B cell (primary cell): ENCODE results near the gene ADD3. TPM values are rescaled to one million over a fixed set of nuclear protein-coding genes. Genes with fewer than 3 reads are reported as not detected.

ENCODE experiments used
- ATAC-seq: fragments of 200-7000 bp; cut with Tn5 transposase; one replicate; pipeline ENCODE4 v1.10.0; 2021; ENCODE audit warnings: low read depth, mild to moderate bottlenecking, moderate number of reproducible peaks, moderate library complexity
- CTCF ChIA-PET: fragments of 350-600 bp; sonication (Branson Sonifier 250); formaldehyde crosslinking; loops from one replicate; lab custom pipeline; 2021; ENCODE audit warnings: antibody characterized with exemption, inconsistent platforms; lab: Charles Lee
- POLR2A ChIA-PET: fragments of 350-600 bp; sonication (Branson Sonifier 250); formaldehyde crosslinking; loops from one replicate; lab custom pipeline; 2021; ENCODE audit warnings: antibody characterized with exemption; lab: Charles Lee
- DNase-seq: peaks from one replicate; pipeline ENCODE4 v3.0.0; 2013
- H2AFZ ChIP-seq: 2 replicates; pipeline ENCODE4 v1.6.1; 2012; ENCODE audit warnings: mild to moderate bottlenecking, low read depth, low read length; ENCODE audit not compliant: insufficient read depth, poor library complexity, severe bottlenecking
- H3K27ac ChIP-seq, 2 donors: 1 replicate in 1 of 2; 2 replicates in 1 of 2; pipeline ENCODE4 v1.5.1; 2012 to 2013; ENCODE audit warnings: low read length in 2 of 2, mild to moderate bottlenecking in 2 of 2, moderate library complexity in 1 of 2
- H3K27me3 ChIP-seq, 4 experiments: fragments of 200-600 bp in 1 of 4; sonication (generic) in 1 of 4; replicated peaks in 1 of 4; 1 replicate in 2 of 4; 2 replicates in 2 of 4; pipeline versions ENCODE4 v1.6.1 to v1.7.0; 2013 to 2016; ENCODE audit warnings: low read length in 3 of 4, mild to moderate bottlenecking in 2 of 4, mixed read lengths in 1 of 4, moderate library complexity in 1 of 4; ENCODE audit not compliant: insufficient read depth in 4 of 4, control insufficient read depth in 3 of 4; ENCODE audit errors: control extremely low read depth in 1 of 4
- H3K36me3 ChIP-seq, 2 experiments: replicated peaks in 1 of 2; 1 replicate in 1 of 2; 2 replicates in 1 of 2; pipeline versions ENCODE4 v1.6.1 to v1.7.1; 2013; ENCODE audit warnings: low read length in 1 of 2; ENCODE audit not compliant: insufficient read depth in 2 of 2, control insufficient read depth in 1 of 2; ENCODE audit errors: control extremely low read depth in 1 of 2, extremely low read depth in 1 of 2
- H3K4me1 ChIP-seq, 2 donors: fragments of 200-600 bp in 1 of 2; sonication (generic) in 1 of 2; 1 replicate in 1 of 2; 2 replicates in 1 of 2; pipeline versions ENCODE4 v1.5.1 to v1.6.1; 2013 to 2017; ENCODE audit warnings: low read length in 2 of 2; ENCODE audit not compliant: control insufficient read depth in 2 of 2, insufficient read depth in 2 of 2
- H3K4me2 ChIP-seq: replicated peaks from 2 replicates; pipeline ENCODE3; 2012; ENCODE audit warnings: mild to moderate bottlenecking, low read depth, low read length; ENCODE audit not compliant: poor library complexity, severe bottlenecking
- H3K4me3 ChIP-seq, 5 experiments: fragments of 200-600 bp in 1 of 5; sonication (generic) in 1 of 5; 1 replicate in 3 of 5; 2 replicates in 2 of 5; pipeline versions ENCODE4 v1.5.1 to v1.7.0; 2011 to 2016; ENCODE audit warnings: low read length in 4 of 5, mild to moderate bottlenecking in 4 of 5, low read depth in 2 of 5, control low read depth in 1 of 5, moderate library complexity in 1 of 5; ENCODE audit not compliant: insufficient read depth in 1 of 5; ENCODE audit errors: control extremely low read depth in 1 of 5, extremely low read depth in 1 of 5
- H3K79me2 ChIP-seq: fragments of 200-600 bp; sonication (generic); one replicate; pipeline ENCODE4 v1.6.0; 2016; ENCODE audit warnings: low read length; ENCODE audit not compliant: control insufficient read depth, insufficient read depth
- H3K9ac ChIP-seq: fragments of 200-600 bp; sonication (generic); 2 replicates; pipeline ENCODE4 v1.6.1; 2017; ENCODE audit warnings: mild to moderate bottlenecking, low read length, moderate library complexity
- H3K9me3 ChIP-seq, 3 donors: one replicate each; pipeline versions ENCODE4 v1.6.1 to v1.7.1; 2013; ENCODE audit warnings: low read length in 2 of 3; ENCODE audit not compliant: control insufficient read depth in 2 of 3, insufficient read depth in 1 of 3; ENCODE audit errors: control extremely low read depth in 1 of 3
- H4K20me1 ChIP-seq: 2 replicates; pipeline ENCODE4 v1.6.0; 2012; ENCODE audit warnings: mild to moderate bottlenecking, low read length; ENCODE audit not compliant: insufficient read depth, control insufficient read depth, poor library complexity, severe bottlenecking
- H3K27ac Mint-ChIP-seq: one replicate; pipeline ENCODE4 v1.8.0; 2021; ENCODE audit warnings: mixed read lengths
- H3K27me3 Mint-ChIP-seq: one replicate; pipeline ENCODE4 v1.8.0; 2021; ENCODE audit warnings: mixed read lengths
- H3K4me1 Mint-ChIP-seq: one replicate; pipeline ENCODE4 v1.8.0; 2021; ENCODE audit warnings: mixed read lengths
- H3K4me3 Mint-ChIP-seq: one replicate; pipeline ENCODE4 v1.8.0; 2021; ENCODE audit warnings: mixed read lengths
- H3K9me3 Mint-ChIP-seq: one replicate; pipeline ENCODE4 v1.8.0; 2022; ENCODE audit warnings: mixed read lengths; ENCODE audit not compliant: insufficient read depth
- EZH2 ChIP-seq: IDR thresholded peaks from 2 replicates; pipeline ENCODE4 v1.6.1; 2012; ENCODE audit warnings: borderline replicate concordance, low read depth, mild to moderate bottlenecking, moderate library complexity, low read length; ENCODE audit not compliant: insufficient read depth, poor library complexity, severe bottlenecking
- WGBS: methylation state at CpG from one replicate; pipeline ENCODE4 v1.1.5; 2013; ENCODE audit warnings: missing lambda C conversion rate; ENCODE audit not compliant: insufficient coverage; 5-methylcytosine and 5-hydroxymethylcytosine counted together
- intact Hi-C: fragments of 100-400 bp; cut with micrococcal nuclease; formaldehyde crosslinking; loops from one replicate; pipeline ENCODE4 v1.10.0; 2022
- polyA plus RNA-seq: library from polyadenylated mRNA; depleted of rRNA; stranded (reverse); fragments of >200 nt; gene quantifications from 2 replicates; pipeline ENCODE4 v1.2.3, GENCODE V29; 2012
- total RNA-seq, 2 donors: library from RNA; stranded (reverse); fragments of 120-200 nt in 1 of 2; gene quantifications; 1 replicate in 1 of 2; 2 replicates in 1 of 2; pipeline versions ENCODE4 v1.2.3 to v1.2.4, GENCODE V29; 2013 to 2022
- TF ChIP-seq, protein P1 (sequence below): fragments of 200-600 bp; IDR thresholded peaks from one replicate; pipeline ENCODE4 v1.8.0; 2022; ENCODE audit warnings: antibody characterized with exemption, mild to moderate bottlenecking

Gene ADD3
- total and polyA plus RNA-seq, 2 donors (not counting 1 experiment from before 2014, with no cell fraction given) = 156 to 185 TPM

DNA sequence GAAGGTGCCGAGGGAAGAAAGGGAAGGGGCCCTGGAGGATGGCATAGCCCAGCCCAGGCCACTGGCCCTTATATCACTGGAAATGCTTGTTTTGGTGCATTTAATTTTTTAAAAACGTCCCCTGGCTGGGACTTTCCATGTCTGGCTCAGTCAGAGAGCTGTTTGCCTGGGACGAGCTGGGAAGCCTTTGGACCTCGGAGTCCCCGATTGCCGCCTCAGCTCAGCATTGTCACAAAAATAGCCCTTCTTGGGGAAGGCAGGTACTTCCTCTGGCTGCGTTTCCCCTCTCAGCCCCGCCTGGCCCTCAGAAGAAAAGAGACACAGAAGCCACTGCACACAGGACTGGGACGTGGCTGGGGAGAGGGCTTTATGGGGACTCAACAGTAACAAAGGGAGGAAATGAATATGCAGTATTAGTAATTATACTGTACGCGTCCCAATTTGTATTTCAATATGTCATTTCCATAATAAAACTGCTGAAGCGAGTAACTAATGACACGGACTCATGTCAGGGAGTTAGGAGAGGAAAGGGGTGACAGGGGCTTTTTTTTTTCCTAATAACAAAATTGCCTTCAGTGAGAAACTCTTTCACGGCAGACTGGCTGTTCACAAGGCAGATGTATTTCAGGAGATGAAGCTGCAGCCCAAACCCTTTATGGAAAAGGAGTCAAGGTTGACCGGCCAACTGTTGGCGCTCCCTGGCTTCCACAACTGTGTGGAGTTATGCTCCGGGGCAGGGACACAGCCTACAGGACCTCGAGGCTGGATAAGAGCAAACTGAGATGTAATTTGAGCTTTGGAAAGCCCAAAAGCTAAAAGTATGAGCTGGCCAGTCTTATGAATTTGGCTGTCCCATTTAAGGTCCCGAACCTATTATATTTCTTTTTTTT, 168.6 kb downstream of the ADD3 start:
- no peak overlapping the region for H2AFZ ChIP-seq
- H3K27me3 ChIP-seq = peaks cover 0 to 47% (median 21%) of the 10 kb centered on the region in 4 experiments
- no peaks in the 10 kb centered on the region for H3K9me3 Mint-ChIP-seq
- DNase-seq = no peak
- H3K36me3 ChIP-seq = no peaks in the 10 kb centered on the region
- peak overlapping the region; percentile 16 for H3K9ac ChIP-seq
- peak overlapping the region; percentile 23 for H3K4me3 Mint-ChIP-seq
- ChIA-PET CTCF (no interaction called here), POLR2A (no interaction called here)
- H3K27ac ChIP-seq = no peak overlapping the region
- H3K27ac Mint-ChIP-seq = no peak overlapping the region
- no peaks in the 10 kb centered on the region for H3K79me2 ChIP-seq
- H4K20me1 ChIP-seq = no peaks in the 10 kb centered on the region
- no peak overlapping the region for H3K4me3 ChIP-seq
- H3K9me3 ChIP-seq = no peaks in the 10 kb centered on the region
- WGBS = 22% methylated on average over 12 of the region's 19 CpGs
- H3K4me1 Mint-ChIP-seq = peaks cover 4% of the 10 kb centered on the region
- no peak for TF ChIP-seq EZH2
- TF ChIP-seq, protein P1, sequence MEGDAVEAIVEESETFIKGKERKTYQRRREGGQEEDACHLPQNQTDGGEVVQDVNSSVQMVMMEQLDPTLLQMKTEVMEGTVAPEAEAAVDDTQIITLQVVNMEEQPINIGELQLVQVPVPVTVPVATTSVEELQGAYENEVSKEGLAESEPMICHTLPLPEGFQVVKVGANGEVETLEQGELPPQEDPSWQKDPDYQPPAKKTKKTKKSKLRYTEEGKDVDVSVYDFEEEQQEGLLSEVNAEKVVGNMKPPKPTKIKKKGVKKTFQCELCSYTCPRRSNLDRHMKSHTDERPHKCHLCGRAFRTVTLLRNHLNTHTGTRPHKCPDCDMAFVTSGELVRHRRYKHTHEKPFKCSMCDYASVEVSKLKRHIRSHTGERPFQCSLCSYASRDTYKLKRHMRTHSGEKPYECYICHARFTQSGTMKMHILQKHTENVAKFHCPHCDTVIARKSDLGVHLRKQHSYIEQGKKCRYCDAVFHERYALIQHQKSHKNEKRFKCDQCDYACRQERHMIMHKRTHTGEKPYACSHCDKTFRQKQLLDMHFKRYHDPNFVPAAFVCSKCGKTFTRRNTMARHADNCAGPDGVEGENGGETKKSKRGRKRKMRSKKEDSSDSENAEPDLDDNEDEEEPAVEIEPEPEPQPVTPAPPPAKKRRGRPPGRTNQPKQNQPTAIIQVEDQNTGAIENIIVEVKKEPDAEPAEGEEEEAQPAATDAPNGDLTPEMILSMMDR = no peak
- peaks cover 11% of the 10 kb centered on the region in 2 donors for H3K4me1 ChIP-seq
- intact Hi-C loops = no loop called here
- ATAC-seq = no peak
- peak overlapping the region; percentile 36 for H3K4me2 ChIP-seq
- peaks cover 55% of the 10 kb centered on the region for H3K27me3 Mint-ChIP-seq

DNA sequence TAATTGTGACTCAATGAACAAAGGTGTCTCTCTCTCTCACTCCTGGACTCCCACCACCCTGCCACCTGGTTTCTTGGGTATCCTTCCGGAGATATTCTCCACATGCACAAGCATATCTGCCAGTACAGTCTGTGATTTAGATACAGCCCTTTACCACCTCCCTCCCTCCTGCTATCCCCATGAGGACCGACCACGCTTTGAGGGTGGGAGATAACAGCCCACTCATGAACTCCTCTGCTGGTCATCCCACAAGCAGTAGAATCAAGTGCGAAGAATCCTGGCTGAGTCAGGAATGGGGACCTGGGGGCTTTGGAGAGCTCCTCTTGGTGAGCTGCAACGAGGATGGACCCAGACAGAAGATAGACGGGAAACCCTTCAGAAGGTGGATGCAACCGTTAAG, 171.4 kb downstream of the ADD3 start:
- CTCF ChIA-PET = no interaction called here
- no peak for DNase-seq
- Histone ChIP-seq H3K4me2 (no peak overlapping the region), H3K36me3 (no peaks in the 10 kb centered on the region), H3K27me3 (peaks cover 0 to 36% (median 16%) of the 10 kb centered on the region in 4 experiments), H3K9ac (no peak overlapping the region), H4K20me1 (no peaks in the 10 kb centered on the region), H3K79me2 (no peaks in the 10 kb centered on the region), H3K4me3 (no peak overlapping the region), H3K27ac (no peak overlapping the region), H3K9me3 (no peaks in the 10 kb centered on the region), H2AFZ (no peak overlapping the region), H3K4me1 (peaks cover 11% of the 10 kb centered on the region in 2 donors)
- no peak for ATAC-seq
- Mint-ChIP-seq H3K4me1 (peaks cover 4% of the 10 kb centered on the region), H3K4me3 (no peak overlapping the region), H3K27me3 (peaks cover 39% of the 10 kb centered on the region), H3K9me3 (no peaks in the 10 kb centered on the region), H3K27ac (no peak overlapping the region)
- intact Hi-C loops = no loop called here
- TF ChIP-seq, protein P1 = no peak
- no peak for TF ChIP-seq EZH2
- WGBS = 92% methylated on average over 7 of the region's 7 CpGs
- POLR2A ChIA-PET = no interaction called here
